IMR-90 (cell line): ENCODE data around the gene CLEC4M. TPM values are rescaled to one million over a fixed set of nuclear protein-coding genes. Genes with fewer than 3 reads are reported as not detected.
"Not testable (repeated sequence)": the region's sequence is repeated elsewhere in the genome, so short reads cannot be mapped to it uniquely, and the experiment has no call there.

ENCODE experiments used
- ATAC-seq: fragments of 200-7000 bp; cut with Tn5 transposase; 2 replicates; pipeline ENCODE4 v1.9.1; 2020; ENCODE audit warnings: low read depth, mild to moderate bottlenecking, moderate library complexity
- BruUV-seq: library from RNA; stranded (reverse); fragments of 400-500 nt; replicated peaks from 2 replicates; lab custom pipeline; 2021; lab: Mats Ljungman, UMichigan
- CTCF ChIA-PET: fragments of 300-600 bp; formaldehyde crosslinking; extraction: SDS; loops from one replicate; lab custom pipeline; 2021; ENCODE audit warnings: antibody characterized with exemption; lab: Yijun Ruan, JAX
- POLR2A ChIA-PET: fragments of 300-600 bp; sonication (Branson Sonifier 250); formaldehyde crosslinking; loops from one replicate; lab custom pipeline; 2022; ENCODE audit warnings: antibody characterized with exemption; ENCODE audit not compliant: unreplicated experiment; lab: Charles Lee
- DNase-seq: peaks from one replicate; pipeline ENCODE4 v3.0.0; 2013
- H2AFZ ChIP-seq: replicated peaks from 2 replicates; pipeline ENCODE3; 2013; ENCODE audit warnings: low read length, mild to moderate bottlenecking; ENCODE audit not compliant: poor library complexity
- H2AK5ac ChIP-seq: 2 replicates; pipeline ENCODE4 v1.6.1; 2013; ENCODE audit warnings: low read depth, low read length, inconsistent platforms
- H2AK9ac ChIP-seq: replicated peaks from 2 replicates; pipeline ENCODE3; 2013; ENCODE audit warnings: mild to moderate bottlenecking, low read depth, low read length, moderate library complexity; ENCODE audit not compliant: poor library complexity
- H2BK120ac ChIP-seq: 2 replicates; pipeline ENCODE4 v1.6.1; 2013; ENCODE audit warnings: low read depth, low read length, inconsistent platforms
- H2BK15ac ChIP-seq: 3 replicates; pipeline ENCODE4 v1.6.1; 2013; ENCODE audit warnings: low read depth, low read length, inconsistent platforms
- H2BK20ac ChIP-seq: 2 replicates; pipeline ENCODE4 v1.6.1; 2013; ENCODE audit warnings: low read depth, mild to moderate bottlenecking, inconsistent platforms, low read length, moderate library complexity
- H2BK5ac ChIP-seq: 2 replicates; pipeline ENCODE4 v1.6.1; 2013; ENCODE audit warnings: mild to moderate bottlenecking, low read depth, low read length, inconsistent platforms; ENCODE audit not compliant: poor library complexity, severe bottlenecking
- H3K14ac ChIP-seq: replicated peaks from 2 replicates; pipeline ENCODE4 v1.6.1; 2013; ENCODE audit warnings: low read depth, low read length, inconsistent platforms
- H3K18ac ChIP-seq: 2 replicates; pipeline ENCODE4 v1.6.1; 2013; ENCODE audit warnings: low read depth, low read length, control low read depth
- H3K23ac ChIP-seq: 2 replicates; pipeline ENCODE4 v1.6.1; 2013; ENCODE audit warnings: low read depth, low read length, inconsistent platforms
- H3K27ac ChIP-seq: 2 replicates; pipeline ENCODE4 v1.5.1; 2013; ENCODE audit warnings: mild to moderate bottlenecking, control low read depth, low read length; ENCODE audit not compliant: insufficient read depth
- H3K27me3 ChIP-seq: 2 replicates; pipeline ENCODE4 v1.6.1; 2013; ENCODE audit warnings: low read length; ENCODE audit not compliant: control insufficient read depth, insufficient read depth
- H3K36me3 ChIP-seq: 2 replicates; pipeline ENCODE4 v1.6.1; 2013; ENCODE audit warnings: low read length, mixed read lengths; ENCODE audit not compliant: control insufficient read depth, insufficient read depth
- H3K4ac ChIP-seq: 2 replicates; pipeline ENCODE4 v1.6.1; 2013; ENCODE audit warnings: low read depth, low read length, inconsistent platforms
- H3K4me1 ChIP-seq: 2 replicates; pipeline ENCODE4 v1.6.1; 2013; ENCODE audit warnings: low read length, mixed read lengths; ENCODE audit not compliant: control insufficient read depth, insufficient read depth
- H3K4me2 ChIP-seq: 2 replicates; pipeline ENCODE4 v1.6.1; 2013; ENCODE audit warnings: low read depth, mild to moderate bottlenecking, control low read depth, low read length, moderate library complexity
- H3K4me3 ChIP-seq: 2 replicates; pipeline ENCODE4 v1.5.1; 2013; ENCODE audit warnings: low read depth, mild to moderate bottlenecking, control low read depth, low read length, moderate library complexity; ENCODE audit not compliant: insufficient read depth
- H3K56ac ChIP-seq: 2 replicates; pipeline ENCODE4 v1.6.1; 2013; ENCODE audit warnings: low read length, inconsistent platforms; ENCODE audit not compliant: insufficient read depth; ENCODE audit errors: extremely low read depth
- H3K79me1 ChIP-seq, 2 experiments: 2 replicates each; pipeline ENCODE4 v1.6.1; 2013; ENCODE audit warnings: low read length in 2 of 2, inconsistent platforms in 1 of 2, low read depth in 1 of 2
- H3K9ac ChIP-seq: 2 replicates; pipeline ENCODE4 v1.6.1; 2013; ENCODE audit warnings: low read depth, low read length, control low read depth
- H3K9me1 ChIP-seq: 2 replicates; pipeline ENCODE4 v1.6.1; 2013; ENCODE audit warnings: low read length, inconsistent platforms; ENCODE audit not compliant: insufficient read depth
- H3K9me3 ChIP-seq: 2 replicates; pipeline ENCODE4 v1.6.1; 2013; ENCODE audit warnings: low read length; ENCODE audit not compliant: control insufficient read depth, insufficient read depth
- H4K20me1 ChIP-seq: 2 replicates; pipeline ENCODE4 v1.6.1; 2013; ENCODE audit warnings: low read length, inconsistent platforms; ENCODE audit not compliant: insufficient read depth
- H4K5ac ChIP-seq: 2 replicates; pipeline ENCODE4 v1.6.1; 2013; ENCODE audit warnings: mild to moderate bottlenecking, low read depth, low read length, control low read depth
- H4K8ac ChIP-seq, 2 experiments: 2 replicates each; pipeline ENCODE4 v1.6.1; 2013; ENCODE audit warnings: low read depth in 2 of 2, low read length in 2 of 2, control low read depth in 1 of 2, inconsistent platforms in 1 of 2
- H4K91ac ChIP-seq: 2 replicates; pipeline ENCODE4 v1.6.1; 2013; ENCODE audit warnings: low read depth, low read length, inconsistent platforms; ENCODE audit not compliant: insufficient read depth
- BHLHE40 ChIP-seq: fragments of 150-350 bp; IDR thresholded peaks from 2 replicates; pipeline ENCODE4 v1.6.1; 2016; ENCODE audit warnings: mild to moderate bottlenecking, low read depth, low read length
- MAFK ChIP-seq: IDR thresholded peaks from 2 replicates; pipeline ENCODE4 v1.6.1; 2012; ENCODE audit warnings: low read depth, low read length, improper control_type of control experiment
- NFE2L2 ChIP-seq: fragments of 150-350 bp; IDR thresholded peaks from 2 replicates; pipeline ENCODE4 v1.6.1; 2016; ENCODE audit warnings: low read depth, mild to moderate bottlenecking, low read length
- POLR2A ChIP-seq: IDR thresholded peaks from 2 replicates; pipeline ENCODE4 v1.6.1; 2012; ENCODE audit warnings: mild to moderate bottlenecking, low read depth, low read length
- RAD21 ChIP-seq: IDR thresholded peaks from 2 replicates; pipeline ENCODE4 v1.6.1; 2012; ENCODE audit warnings: low read length, improper control_type of control experiment
- RFX5 ChIP-seq: IDR thresholded peaks from 2 replicates; pipeline ENCODE4 v1.8.0; 2012; ENCODE audit warnings: low read depth, mild to moderate bottlenecking, low read length, moderate library complexity
- WGBS, 2 experiments: methylation state at CpG; one replicate each; pipeline versions ENCODE4 v1.1.5 to v1.1.7; 2013; ENCODE audit warnings: missing lambda C conversion rate in 2 of 2; ENCODE audit not compliant: insufficient read length in 1 of 2; ENCODE audit errors: extremely low coverage in 2 of 2; 5-methylcytosine and 5-hydroxymethylcytosine counted together
- dilution Hi-C: fragments of 300-500 bp; cut with HindIII; formaldehyde crosslinking; loops from one replicate; pipeline ENCODE4 v1.14.3; 2018; ENCODE audit warnings: low sequenced_read_pairs; ENCODE audit not compliant: unreplicated experiment
- in situ Hi-C: fragments of 300-500 bp; cut with MboI; formaldehyde crosslinking; loops from 3 replicates; pipeline ENCODE4 v1.14.3; 2019; ENCODE audit warnings: low sequenced_read_pairs, inconsistent platforms, mixed read lengths
- intact Hi-C: fragments of 100-400 bp; cut with micrococcal nuclease; formaldehyde crosslinking; loops from 2 replicates; pipeline ENCODE4 v1.10.0; 2022
- polyA plus RNA-seq, 3 experiments: library from polyadenylated mRNA; depleted of rRNA; stranded (reverse); fragments of >200 nt; gene quantifications; 2 replicates each; pipeline ENCODE4 v1.2.3, GENCODE V29; 2012; ENCODE audit warnings: low replicate concordance in 1 of 3
- total RNA-seq: library from RNA; depleted of rRNA; stranded (reverse); fragments of >200 nt; gene quantifications from 2 replicates; pipeline ENCODE4 v1.2.3, GENCODE V29; 2012

CLEC4M gene
- total and polyA plus RNA-seq, 2 of the 4 experiments (the other 2 are of a cell fraction) = not detected

GRCh38 chr19:7744871-7745650 is 18.0 kb upstream of the CLEC4M start:
- Histone ChIP-seq H3K9me1 (no peaks in the 10 kb centered on the region), H4K20me1 (no peaks in the 10 kb centered on the region), H4K8ac (no peak overlapping the region), H2BK20ac (no peak overlapping the region), H4K91ac (no peak overlapping the region), H2AFZ (no peak overlapping the region), H2AK5ac (no peak overlapping the region), H3K4me3 (no peak overlapping the region), H3K79me1 (no peaks in the 10 kb centered on the region), H3K27me3 (peaks cover 9% of the 10 kb centered on the region), H2BK120ac (no peak overlapping the region), H2AK9ac (no peak overlapping the region), H2BK5ac (no peak overlapping the region), H3K23ac (no peak overlapping the region), H3K4me2 (no peak overlapping the region), H3K4ac (no peak overlapping the region), H3K4me1 (no peaks in the 10 kb centered on the region), H4K5ac (no peak overlapping the region), H3K56ac (no peak overlapping the region), H3K14ac (no peak overlapping the region), H3K9ac (no peak overlapping the region), H3K9me3 (no peaks in the 10 kb centered on the region), H3K27ac (no peak overlapping the region), H3K18ac (no peak overlapping the region), H2BK15ac (no peak overlapping the region), H3K36me3 (no peaks in the 10 kb centered on the region)
- dilution Hi-C loops (no loop called here), intact Hi-C loops (no loop called here), in situ Hi-C loops (no loop called here)
- DNase-seq (no peak), ATAC-seq (no peak)
- 57% methylated on average over 5 of the region's 12 CpGs; no CpG with 5 or more reads in 1 of the 2 experiments for WGBS, 2 experiments
- BruUV-seq = no TSS peak
- ChIA-PET CTCF (no interaction called here), POLR2A (no interaction called here)
- TF ChIP-seq RAD21 (no peak), POLR2A (no peak), NFE2L2 (no peak), MAFK (no peak), RFX5 (no peak), BHLHE40 (no peak)

- H2BK15ac ChIP-seq, H4K20me1 ChIP-seq, H2BK120ac ChIP-seq, CTCF ChIA-PET, H4K91ac ChIP-seq, dilution Hi-C loops, intact Hi-C loops, H2AFZ ChIP-seq, H2AK9ac ChIP-seq, H3K27ac ChIP-seq, H3K23ac ChIP-seq, H3K18ac ChIP-seq, H3K4ac ChIP-seq, H2BK5ac ChIP-seq, POLR2A ChIA-PET, H3K4me3 ChIP-seq, H4K8ac ChIP-seq, H3K4me2 ChIP-seq, in situ Hi-C loops, DNase-seq, H3K79me1 ChIP-seq, H2AK5ac ChIP-seq, H3K56ac ChIP-seq, H2BK20ac ChIP-seq, H3K27me3 ChIP-seq, H3K9ac ChIP-seq, H3K4me1 ChIP-seq, BruUV-seq, H3K9me3 ChIP-seq, H4K5ac ChIP-seq, H3K14ac ChIP-seq, H3K9me1 ChIP-seq, ATAC-seq, H3K36me3 ChIP-seq: not testable (repeated sequence)
- 80% methylated on average over 1 of the region's 4 CpGs; no CpG with 5 or more reads in 1 of the 2 experiments for WGBS, 2 experiments
Measured at GRCh38 chr19:7746306-7746705, 16.7 kb upstream of the CLEC4M start.
